ENCODE data around the gene FSD1.
"Not testable (repeated sequence)": the region's sequence is repeated elsewhere in the genome, so short reads cannot be mapped to it uniquely, and the experiment has no call there.

FSD1 gene

GRCh38 chr19:4304538-4305256 is at the start of gene FSD1:
Gene FSD1, plus strand, starts transcription at chr19:4304598. Its CDS starts 149 bp downstream, at chr19:4304747.
- peak; percentile 38 for DNase-seq (ENCODE audit: low read depth)

GRCh38 chr19:4256563-4256962 is 47.8 kb upstream of the FSD1 start:
- no peak for DNase-seq (ENCODE audit: low read depth)

- DNase-seq (ENCODE audit: low read depth) = no peak
Measured at GRCh38 chr19:4257025-4257424, 47.4 kb upstream of the FSD1 start.

- DNase-seq (ENCODE audit: low read depth) = no peak
Measured at GRCh38 chr19:4258181-4258580, 46.2 kb upstream of the FSD1 start.

GRCh38 chr19:4260613-4261191 is 43.7 kb upstream of the FSD1 start:
- DNase-seq (ENCODE audit: low read depth) = no peak

GRCh38 chr19:4264812-4265211 is 39.6 kb upstream of the FSD1 start:
- DNase-seq (ENCODE audit: low read depth) = no peak

- no peak for DNase-seq (ENCODE audit: low read depth)
Measured at GRCh38 chr19:4266253-4267000, 38.0 kb upstream of the FSD1 start.

DNA sequence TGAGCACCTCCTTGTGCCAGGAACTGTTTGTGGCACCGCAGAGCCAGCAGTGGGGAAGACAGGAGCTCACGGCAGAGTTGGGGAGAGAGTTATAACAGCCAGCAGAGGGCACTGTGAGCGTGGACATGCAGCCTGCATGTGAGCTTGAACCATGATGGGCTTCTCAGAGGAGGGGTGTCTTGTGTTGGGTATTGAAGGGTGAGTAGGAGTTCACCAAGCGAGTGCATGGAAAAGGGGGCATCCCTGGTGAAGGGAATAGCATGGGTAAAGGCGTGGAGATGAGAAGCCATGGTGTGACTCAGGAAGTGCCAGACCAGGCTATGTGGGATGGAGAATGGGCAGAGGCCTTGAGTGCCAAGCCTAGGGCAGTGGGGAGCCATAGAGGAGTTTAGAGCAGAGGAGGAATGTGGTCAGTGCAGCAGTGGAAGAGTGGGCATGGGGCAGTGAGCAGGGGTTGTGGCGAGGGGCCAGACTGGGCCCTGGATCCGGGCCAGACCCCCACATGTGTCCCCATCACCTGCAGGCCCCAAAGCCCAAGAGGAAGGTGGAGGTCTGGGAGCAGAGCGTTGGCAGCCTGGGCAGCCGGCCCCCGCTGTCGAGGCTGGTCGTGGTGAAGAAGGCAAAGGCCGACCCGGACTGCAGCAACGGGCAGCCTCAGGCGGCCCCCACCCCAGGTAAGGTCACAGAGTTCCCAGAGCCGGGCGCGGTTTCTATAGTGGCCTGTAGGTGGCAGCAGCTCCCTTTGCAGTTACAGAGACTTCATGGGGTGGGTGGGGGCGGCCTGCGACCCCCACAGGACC is 37.1 kb upstream of the FSD1 start:
- peak; percentile 40 for DNase-seq (ENCODE audit: low read depth)

DNA sequence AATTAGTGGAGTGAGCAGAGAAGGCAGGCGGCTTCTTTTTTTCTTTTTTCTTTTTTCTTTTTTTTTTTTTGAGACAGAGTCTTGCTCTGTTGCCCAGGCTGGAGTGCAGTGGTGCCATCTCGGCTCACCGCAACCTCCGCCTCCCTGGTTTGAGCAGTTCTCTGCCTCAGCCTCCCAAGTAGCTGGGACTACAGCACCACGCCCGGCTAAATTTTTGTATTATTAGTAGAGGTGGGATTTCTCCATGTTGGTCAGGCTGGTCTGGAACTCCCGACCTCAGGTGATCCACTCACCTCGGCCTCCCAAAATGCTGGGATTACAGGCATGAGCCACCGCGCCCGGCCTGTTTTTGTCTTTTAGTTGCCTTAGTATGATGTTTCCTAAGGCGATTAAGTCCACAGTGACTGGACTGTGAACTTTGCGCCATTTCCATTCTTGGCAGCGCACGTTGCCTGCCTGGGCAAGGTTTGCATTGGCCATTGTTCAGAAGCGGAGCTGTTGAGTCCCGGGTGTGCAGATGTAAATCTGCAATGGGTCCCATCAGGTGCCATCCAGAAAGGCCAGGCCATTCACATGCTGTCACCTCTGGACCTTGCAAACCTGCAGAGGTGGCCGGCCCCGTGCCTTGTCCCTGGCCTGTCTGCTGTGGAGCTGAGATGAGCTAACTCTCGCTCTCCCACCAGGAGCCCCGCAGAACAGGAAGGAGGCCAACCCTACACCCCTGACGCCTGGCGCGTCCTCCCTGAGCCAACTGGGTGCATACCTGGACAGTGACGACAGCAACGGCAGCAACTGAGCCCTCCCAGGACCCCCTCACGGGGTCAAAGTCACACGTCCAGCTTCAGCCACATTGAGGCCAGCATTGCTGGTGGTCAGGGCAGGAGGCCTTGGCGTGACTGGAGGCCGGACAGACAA is 36.2 kb upstream of the FSD1 start:
- no peak for DNase-seq (ENCODE audit: low read depth)

- DNase-seq (ENCODE audit: low read depth) = no peak
Measured at GRCh38 chr19:4268816-4269430, 35.5 kb upstream of the FSD1 start.

DNA sequence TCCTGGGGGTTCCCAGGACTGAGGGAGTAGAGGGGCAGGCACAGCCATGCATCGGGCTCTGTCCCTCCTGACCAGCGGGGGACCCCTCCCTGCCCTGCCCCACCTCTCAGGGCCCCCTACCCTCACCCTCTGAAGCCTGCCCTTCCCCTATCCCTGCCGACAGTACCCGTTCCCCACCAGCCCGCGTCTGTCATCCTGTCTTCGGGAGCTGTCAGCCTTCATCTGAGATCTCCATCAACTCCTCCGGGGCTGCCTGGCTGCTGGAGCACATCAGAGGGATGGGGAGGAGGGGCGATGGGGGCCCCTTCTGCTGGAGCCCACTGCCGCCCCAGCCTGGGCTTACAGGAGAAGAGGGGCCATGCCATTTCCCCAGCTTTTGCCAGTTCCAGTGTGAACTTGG is 31.5 kb upstream of the FSD1 start:
- no peak for DNase-seq (ENCODE audit: low read depth)

- not testable (repeated sequence) for DNase-seq (ENCODE audit: low read depth)
Measured at GRCh38 chr19:4274321-4274686, 30.1 kb upstream of the FSD1 start.

DNA sequence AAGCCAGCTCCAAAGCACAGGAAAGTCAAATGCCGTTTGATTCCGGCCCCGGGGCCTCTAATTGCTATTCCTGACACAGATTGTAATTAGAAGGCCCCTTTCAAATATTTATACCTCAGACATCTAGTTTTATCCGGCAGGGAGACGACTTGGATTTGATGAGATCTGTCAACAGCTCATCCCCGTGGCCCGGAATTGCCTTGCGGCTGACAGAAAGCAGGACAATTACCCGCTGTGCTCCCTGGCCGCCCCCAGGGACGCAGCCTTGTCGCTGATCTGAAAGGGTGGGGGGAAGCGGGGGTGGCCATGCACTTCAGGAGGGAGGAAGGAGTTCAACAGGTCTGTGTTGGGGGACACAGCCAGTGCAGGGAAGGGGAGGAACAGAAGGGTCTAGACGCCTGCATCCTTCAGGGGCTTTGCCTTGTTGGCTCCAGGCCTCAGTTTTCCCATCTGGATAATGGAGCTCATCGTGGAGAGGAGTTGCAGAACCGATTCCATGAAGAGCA is 27.2 kb upstream of the FSD1 start:
- no peak for DNase-seq (ENCODE audit: low read depth)

GRCh38 chr19:4278010-4278409 is 26.4 kb upstream of the FSD1 start:
- DNase-seq (ENCODE audit: low read depth) = no peak

- no peak for DNase-seq (ENCODE audit: low read depth)
Measured at GRCh38 chr19:4278419-4279266, 25.8 kb upstream of the FSD1 start, which contains the start of gene SHD. Gene SHD, plus strand, starts transcription at chr19:4279266. Its CDS starts 798 bp downstream, at chr19:4280064.

DNA sequence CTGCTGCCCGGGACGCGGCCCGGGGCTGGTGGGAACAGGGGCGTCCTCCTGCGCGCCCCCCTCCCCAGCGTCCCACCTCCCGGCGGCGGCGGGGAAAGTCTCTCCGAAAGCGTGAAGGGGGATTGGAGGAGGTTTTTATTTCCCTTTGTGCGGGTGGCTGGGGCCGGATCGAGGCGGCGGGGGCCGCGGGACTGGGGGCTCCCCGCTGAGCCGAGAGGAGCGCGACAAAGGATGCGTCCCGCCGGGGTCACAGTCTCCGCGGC is 25.2 kb upstream of the FSD1 start:
- no peak for DNase-seq (ENCODE audit: low read depth)

GRCh38 chr19:4279530-4280422 is 24.6 kb upstream of the FSD1 start:
- DNase-seq (ENCODE audit: low read depth) = no peak

DNA sequence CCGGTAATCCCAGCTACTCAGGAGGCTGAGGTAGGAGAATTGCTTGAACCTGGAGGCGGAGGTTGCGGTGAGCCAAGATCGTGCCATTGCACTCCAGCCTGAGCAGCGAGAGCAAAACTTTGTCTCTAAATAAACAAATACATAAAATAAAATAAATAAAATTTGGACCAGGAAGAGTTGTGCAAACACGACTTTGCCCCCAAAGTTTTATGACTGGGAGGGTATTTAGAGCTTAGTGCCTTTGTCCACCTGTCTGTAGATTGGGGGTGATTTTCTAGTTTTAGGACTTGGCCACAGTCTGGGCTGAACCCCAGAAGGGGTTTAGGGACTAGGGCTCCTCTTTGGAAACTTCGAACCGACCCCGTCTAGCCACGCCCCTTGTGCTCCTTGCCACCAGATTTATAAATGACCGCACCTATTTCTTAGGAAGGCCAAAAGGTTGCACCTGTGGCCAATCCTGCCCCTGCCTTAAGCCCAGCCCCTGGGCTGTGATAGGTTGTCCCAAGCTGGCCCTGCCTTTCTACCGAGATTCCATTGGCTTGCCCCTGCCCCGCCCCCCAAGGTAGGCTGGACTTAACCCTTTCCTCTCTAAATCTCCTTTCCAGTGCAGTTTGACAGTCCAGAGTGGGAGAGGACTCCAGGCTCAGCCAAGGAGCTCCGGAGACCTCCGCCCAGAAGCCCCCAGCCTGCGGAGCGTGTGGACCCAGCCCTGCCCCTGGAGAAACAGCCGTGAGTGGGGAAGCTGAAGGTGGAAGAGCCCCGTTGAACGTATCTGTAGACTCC is 20.0 kb upstream of the FSD1 start:
- DNase-seq (ENCODE audit: low read depth) = no peak

Data from activated T-helper 9 cell treated with anti-CD3 and anti-CD28 coated beads, Interleukin-2, amount 50 U/mL, for 16 hours (primary cell).